OCI-LY3 (cell line): ENCODE results near the gene TMEM178B.

Source experiments
- H2AFZ ChIP-seq: fragments of 200-600, 300-600 bp; shearing (Covaris generic); 2 replicates; pipeline ENCODE4 v1.6.0; 2014; ENCODE audit warnings: antibody characterized with exemption, low read depth, low read length
- H3K27ac ChIP-seq: fragments of 200-600, 300-600 bp; sonication (generic); 2 replicates; pipeline ENCODE4 v1.5.1; 2014; ENCODE audit warnings: mild to moderate bottlenecking, low read length, moderate library complexity, mixed read lengths
- H3K27me3 ChIP-seq: fragments of 200-600, 300-600 bp; sonication (generic); 2 replicates; pipeline ENCODE4 v1.6.1; 2014; ENCODE audit warnings: low read depth, low read length, mixed read lengths
- H3K36me3 ChIP-seq: fragments of 200-600, 300-600 bp; sonication (generic); replicated peaks from 2 replicates; pipeline ENCODE3; 2014; ENCODE audit warnings: low read depth, low read length, mixed read lengths
- H3K4me1 ChIP-seq: fragments of 300-600, 200-600 bp; sonication (generic); 2 replicates; pipeline ENCODE4 v1.6.1; 2014; ENCODE audit warnings: low read length, mixed read lengths
- H3K4me2 ChIP-seq: fragments of 200-600, 300-600 bp; sonication (generic); 2 replicates; pipeline ENCODE4 v1.6.1; 2014; ENCODE audit warnings: low read length, mixed read lengths
- H3K4me3 ChIP-seq: fragments of 300-600, 200-600 bp; sonication (generic); 2 replicates; pipeline ENCODE4 v1.5.1; 2014; ENCODE audit warnings: antibody characterized with exemption, mild to moderate bottlenecking, low read length, moderate library complexity
- H3K79me2 ChIP-seq: fragments of 300-600, 200-600 bp; shearing (Covaris generic); 2 replicates; pipeline ENCODE4 v1.6.1; 2014; ENCODE audit warnings: mild to moderate bottlenecking, low read length, mixed read lengths
- H3K9ac ChIP-seq: fragments of 300-600, 200-600 bp; shearing (Covaris generic); 2 replicates; pipeline ENCODE4 v1.6.0; 2014; ENCODE audit warnings: mild to moderate bottlenecking, low read length, moderate library complexity
- H3K9me3 ChIP-seq: fragments of 200-600, 300-600 bp; shearing (Covaris generic); 2 replicates; pipeline ENCODE4 v1.6.1; 2014; ENCODE audit warnings: low read length, mixed read lengths; ENCODE audit not compliant: insufficient read depth
- H4K20me1 ChIP-seq: fragments of 200-600, 300-600 bp; sonication (generic); 2 replicates; pipeline ENCODE4 v1.6.1; 2016; ENCODE audit warnings: low read length, mixed read lengths; ENCODE audit not compliant: insufficient read depth
- CTCF ChIP-seq: fragments of 200-600, 300-600 bp; sonication (generic); IDR thresholded peaks from 2 replicates; pipeline ENCODE4 v1.5.1; 2014; ENCODE audit warnings: antibody characterized with exemption, low read length, low read depth
- EZH2phosphoT487 ChIP-seq: fragments of 200-600 bp; shearing (Covaris generic); IDR thresholded peaks from 2 replicates; pipeline ENCODE4 v1.6.1; 2018; ENCODE audit warnings: antibody characterized with exemption, mixed run types, low read depth

TMEM178B gene

GRCh38 chr7:141462958-141463357 lies 389.1 kb downstream of the TMEM178B start:
- H2AFZ ChIP-seq: no peak overlapping the region
- no peak overlapping the region for H3K4me3 ChIP-seq
- no peak overlapping the region for H3K9ac ChIP-seq
- H3K27ac ChIP-seq: no peak overlapping the region
- H3K27me3 ChIP-seq: no peaks in the 10 kb centered on the region
- no peaks in the 10 kb centered on the region for H3K79me2 ChIP-seq
- no peaks in the 10 kb centered on the region for H3K4me1 ChIP-seq
- no peak overlapping the region for H3K4me2 ChIP-seq
- no peak for TF ChIP-seq EZH2phosphoT487
- TF ChIP-seq CTCF: no peak
- no peaks in the 10 kb centered on the region for H4K20me1 ChIP-seq
- no peaks in the 10 kb centered on the region for H3K9me3 ChIP-seq
- H3K36me3 ChIP-seq: no peaks in the 10 kb centered on the region

GRCh38 chr7:141463986-141464385 lies 390.1 kb downstream of the TMEM178B start:
- Histone ChIP-seq H4K20me1 (no peaks in the 10 kb centered on the region), H3K4me1 (no peaks in the 10 kb centered on the region), H3K27me3 (no peaks in the 10 kb centered on the region), H3K79me2 (no peaks in the 10 kb centered on the region), H2AFZ (no peak overlapping the region), H3K4me2 (no peak overlapping the region), H3K4me3 (no peak overlapping the region), H3K36me3 (no peaks in the 10 kb centered on the region), H3K27ac (no peak overlapping the region), H3K9ac (no peak overlapping the region), H3K9me3 (no peaks in the 10 kb centered on the region)
- TF ChIP-seq CTCF (no peak), EZH2phosphoT487 (no peak)

GRCh38 chr7:141464551-141464950 lies 390.7 kb downstream of the TMEM178B start:
- Histone ChIP-seq H3K27me3 (no peaks in the 10 kb centered on the region), H3K4me1 (no peaks in the 10 kb centered on the region), H4K20me1 (no peaks in the 10 kb centered on the region), H2AFZ (no peak overlapping the region), H3K4me3 (no peak overlapping the region), H3K9me3 (no peaks in the 10 kb centered on the region), H3K4me2 (no peak overlapping the region), H3K79me2 (no peaks in the 10 kb centered on the region), H3K27ac (no peak overlapping the region), H3K9ac (no peak overlapping the region), H3K36me3 (no peaks in the 10 kb centered on the region)
- TF ChIP-seq CTCF (no peak), EZH2phosphoT487 (no peak)

GRCh38 chr7:141466151-141466904 lies 392.5 kb downstream of the TMEM178B start:
- H2AFZ ChIP-seq: no peak overlapping the region
- H3K4me2 ChIP-seq: no peak overlapping the region
- no peaks in the 10 kb centered on the region for H3K4me1 ChIP-seq
- H3K9me3 ChIP-seq: no peaks in the 10 kb centered on the region
- no peak overlapping the region for H3K9ac ChIP-seq
- TF ChIP-seq CTCF (no peak), EZH2phosphoT487 (no peak)
- H3K79me2 ChIP-seq: no peaks in the 10 kb centered on the region
- no peaks in the 10 kb centered on the region for H4K20me1 ChIP-seq
- H3K27me3 ChIP-seq: no peaks in the 10 kb centered on the region
- no peak overlapping the region for H3K4me3 ChIP-seq
- H3K36me3 ChIP-seq: no peaks in the 10 kb centered on the region
- no peak overlapping the region for H3K27ac ChIP-seq
